HG03520 (cell line): Measurements from ENCODE around the gene SMYD3.
"Not testable (repeated sequence)": the region's sequence is repeated elsewhere in the genome, so short reads cannot be mapped to it uniquely, and the experiment has no call there.

ENCODE experiments used
- ATAC-seq: cut with Tn5 transposase; IDR thresholded peaks from one replicate; pipeline ENCODE4 v1.9.1; 2021; ENCODE audit warnings: mild to moderate bottlenecking, moderate library complexity; ENCODE audit not compliant: unreplicated experiment

Gene SMYD3

DNA sequence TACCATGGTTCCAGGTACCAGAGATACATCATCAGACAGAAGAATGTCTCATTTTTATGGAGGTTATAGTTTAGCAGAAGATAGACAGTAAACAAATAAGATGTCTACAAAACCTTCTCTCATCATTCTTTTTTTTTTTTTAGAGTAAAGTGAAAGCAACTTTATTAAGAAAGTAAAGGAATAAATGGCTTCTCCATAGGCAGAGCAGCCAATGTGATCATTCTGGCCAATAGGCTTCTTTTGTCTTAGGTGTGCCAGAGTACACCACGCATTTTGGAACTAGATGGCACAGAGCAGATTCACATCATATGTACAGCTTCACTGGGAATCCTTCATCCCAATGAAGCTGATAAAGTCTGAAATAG is 428.2 kb downstream of the SMYD3 start:
- no peak for ATAC-seq

DNA sequence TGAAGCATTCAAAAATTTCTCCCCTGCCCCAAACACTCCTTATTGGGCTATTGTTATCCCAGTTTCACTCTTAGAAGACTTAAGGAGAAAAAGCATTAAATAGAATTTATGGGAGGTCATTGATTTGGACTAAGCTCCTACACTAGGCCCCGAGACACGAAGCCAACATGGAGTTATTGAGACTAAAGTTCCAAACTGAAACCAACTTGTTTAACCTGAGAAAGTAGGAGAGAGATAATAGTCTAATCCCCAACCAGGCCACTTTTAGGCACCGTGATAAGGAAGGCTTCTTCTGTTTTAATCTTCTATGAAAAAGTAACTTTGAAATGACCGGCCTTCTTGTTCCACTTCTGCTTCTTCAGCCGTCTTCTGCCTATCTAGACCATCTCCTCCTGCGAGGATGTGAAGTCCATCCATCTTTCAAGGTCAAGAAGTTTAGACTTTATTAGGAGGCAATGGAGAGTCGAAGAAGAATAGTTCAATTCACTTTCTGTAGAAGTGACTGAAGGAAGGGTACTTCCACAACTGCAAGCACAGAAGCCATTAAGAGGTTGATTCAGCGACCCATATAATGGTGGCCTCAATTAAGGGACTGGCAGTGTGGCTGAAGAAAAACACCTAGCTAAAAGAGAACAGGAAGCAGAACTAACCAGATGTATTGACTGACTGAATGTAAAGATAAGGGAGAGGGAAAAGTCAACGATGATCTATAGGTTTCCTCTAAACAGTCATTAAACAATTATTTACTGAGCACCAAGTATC is 428.8 kb downstream of the SMYD3 start:
- ATAC-seq, result no peak

DNA sequence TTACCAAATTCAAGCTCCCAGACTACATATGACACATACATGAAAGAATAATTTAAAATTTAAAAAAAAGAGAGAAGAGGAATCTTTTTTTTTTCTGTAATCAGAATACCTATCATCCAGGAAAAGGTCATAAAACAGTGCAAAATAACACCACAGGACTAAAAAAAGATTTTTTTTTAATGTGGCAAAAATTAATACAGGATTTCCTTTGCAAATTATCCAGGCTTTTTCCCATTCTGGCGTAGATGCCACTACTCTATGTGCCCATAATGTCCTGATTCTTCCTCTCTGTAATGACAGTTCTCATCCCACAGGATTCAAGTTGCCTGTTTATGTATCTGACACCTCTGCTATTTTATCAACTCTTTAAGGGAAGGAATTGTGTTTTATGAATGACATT is 429.6 kb downstream of the SMYD3 start:
- ATAC-seq, result no peak

DNA sequence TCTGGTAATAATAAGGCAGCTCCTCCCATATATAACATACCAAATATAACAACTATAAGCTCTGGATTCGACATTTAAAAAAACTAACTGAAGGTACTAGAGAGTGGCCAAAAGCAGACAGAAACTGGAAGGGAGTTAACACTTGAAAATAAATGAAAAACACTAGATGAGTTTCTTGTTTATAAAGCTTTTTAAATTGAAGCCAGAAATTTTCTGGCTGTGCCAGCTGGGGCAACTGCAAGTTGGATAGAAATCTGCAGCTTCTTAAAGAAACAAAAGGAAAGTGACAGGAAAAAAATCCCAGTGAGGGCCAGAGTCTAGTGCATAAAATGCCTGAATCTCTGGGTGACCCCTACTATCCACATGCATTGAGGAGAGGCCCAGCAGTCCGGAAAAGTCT is 432.7 kb downstream of the SMYD3 start:
- ATAC-seq, result no peak

DNA sequence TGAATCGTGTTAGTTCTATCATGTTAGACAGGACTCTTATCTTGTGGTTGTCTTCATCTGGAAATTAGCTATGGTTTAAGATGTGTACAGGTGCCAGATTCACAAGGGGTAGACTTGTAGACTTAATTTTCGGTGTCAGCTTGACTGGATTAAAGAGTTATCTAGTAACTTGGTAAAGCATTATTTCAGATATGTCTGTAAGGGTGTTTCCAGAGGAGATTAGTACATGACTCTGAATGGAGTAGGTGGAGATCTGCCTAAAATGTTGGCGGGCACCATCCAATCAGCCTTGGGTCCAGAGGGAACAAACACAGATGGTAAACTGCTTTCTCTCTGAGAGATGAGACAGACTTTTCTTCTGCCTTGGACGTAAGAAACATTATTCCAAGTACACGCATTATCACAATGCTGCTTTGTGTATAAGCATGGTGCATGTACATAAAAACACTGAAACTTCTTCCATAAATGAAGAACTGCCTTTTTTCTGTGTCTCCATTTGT is 434.6 kb downstream of the SMYD3 start:
- no peak for ATAC-seq

DNA sequence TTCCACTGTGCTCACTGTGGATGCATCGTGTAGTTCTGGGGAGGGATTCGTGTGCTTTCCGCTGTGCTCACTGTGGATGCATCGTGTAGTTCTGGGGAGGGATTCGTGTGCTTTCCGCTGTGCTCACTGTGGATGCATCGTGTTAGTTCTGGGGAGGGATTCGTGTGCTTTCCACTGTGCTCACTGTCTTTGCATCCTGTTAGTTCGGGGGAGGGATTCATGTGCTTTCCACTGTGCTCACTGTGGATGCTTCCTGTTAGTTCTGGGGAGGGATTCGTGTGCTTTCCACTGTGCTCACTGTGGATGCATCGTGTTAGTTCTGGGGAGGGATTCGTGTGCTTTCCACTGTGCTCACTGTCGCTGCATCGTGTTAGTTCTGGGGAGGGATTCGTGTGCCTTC is 435.1 kb downstream of the SMYD3 start:
- not testable (repeated sequence) for ATAC-seq

DNA sequence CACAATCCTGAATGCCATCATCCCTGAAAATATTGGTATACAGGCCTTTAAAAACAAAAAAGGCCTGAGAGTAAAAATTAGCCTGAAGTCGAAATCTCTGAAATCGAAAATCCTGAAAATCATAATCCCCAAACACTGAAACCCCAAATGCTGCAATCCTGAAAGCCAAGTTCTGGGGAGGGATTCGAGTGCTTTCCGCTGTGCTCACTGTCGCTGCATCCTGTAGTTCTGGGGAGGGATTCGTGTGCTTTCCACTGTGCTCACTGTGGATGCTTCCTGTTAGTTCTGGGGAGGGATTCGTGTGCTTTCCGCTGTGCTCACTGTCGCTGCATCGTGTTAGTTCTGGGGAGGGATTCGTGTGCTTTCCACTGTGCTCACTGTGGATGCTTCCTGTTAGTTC is 435.5 kb downstream of the SMYD3 start:
- ATAC-seq, result not testable (repeated sequence)

DNA sequence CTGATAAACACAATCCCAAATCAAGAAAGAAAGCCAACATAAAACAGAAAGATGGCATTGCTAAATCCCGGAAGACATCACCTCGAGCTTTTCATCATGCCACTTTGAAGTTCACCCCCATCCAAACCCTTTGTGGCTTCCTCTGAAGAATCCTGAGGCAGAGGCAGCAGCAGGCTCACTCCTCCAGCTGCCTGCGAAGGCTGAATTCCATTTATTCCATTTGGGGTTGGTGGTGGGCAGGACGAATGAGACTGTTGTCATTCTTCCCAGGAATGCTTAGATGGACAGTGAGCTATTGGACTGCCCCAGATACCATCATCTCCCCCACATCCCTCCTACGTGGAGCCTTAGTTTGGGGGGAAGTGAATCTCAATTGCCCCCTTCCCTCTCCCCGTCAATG is 437.5 kb downstream of the SMYD3 start:
- ATAC-seq, result no peak

DNA sequence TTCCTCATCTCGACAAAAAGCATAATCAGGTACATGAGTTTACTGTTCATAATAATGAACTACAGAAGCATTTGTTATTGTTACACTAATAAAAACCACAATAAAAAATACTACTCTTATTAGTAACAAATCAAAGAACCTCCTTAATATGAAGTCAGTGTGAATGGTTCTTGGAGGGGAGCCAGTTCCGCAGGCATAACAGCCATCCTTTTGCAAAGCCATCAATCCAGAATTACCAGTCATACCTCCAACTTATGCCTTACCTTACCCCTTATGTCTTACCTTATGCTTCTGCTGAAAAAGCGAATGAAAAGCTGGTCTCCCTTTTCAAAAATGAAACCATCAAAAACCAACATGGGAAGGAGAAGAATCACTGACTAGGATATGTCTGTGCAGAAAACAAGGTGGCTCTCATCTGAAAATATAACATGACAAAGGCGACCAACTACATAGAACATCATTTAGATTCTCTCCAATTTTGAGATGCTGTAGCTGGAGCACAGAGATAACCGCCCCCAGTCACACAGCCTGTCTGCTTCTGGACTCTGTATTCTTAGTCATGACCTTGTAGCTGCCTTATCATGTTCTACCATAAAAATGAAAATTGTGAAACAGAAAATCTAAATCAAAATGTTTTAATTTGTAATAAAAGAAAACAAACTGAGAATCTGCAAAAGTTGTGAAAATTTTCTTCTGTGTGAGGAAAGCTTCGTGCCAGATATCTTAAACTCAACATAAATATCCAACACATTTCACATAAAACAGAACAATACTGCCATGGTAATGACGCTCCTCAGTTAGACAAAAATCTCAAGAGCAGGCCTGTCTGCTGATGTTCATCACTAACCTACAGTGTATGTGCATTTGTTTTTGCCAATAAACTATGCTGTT is 438.2 kb downstream of the SMYD3 start:
- ATAC-seq, result no peak

DNA sequence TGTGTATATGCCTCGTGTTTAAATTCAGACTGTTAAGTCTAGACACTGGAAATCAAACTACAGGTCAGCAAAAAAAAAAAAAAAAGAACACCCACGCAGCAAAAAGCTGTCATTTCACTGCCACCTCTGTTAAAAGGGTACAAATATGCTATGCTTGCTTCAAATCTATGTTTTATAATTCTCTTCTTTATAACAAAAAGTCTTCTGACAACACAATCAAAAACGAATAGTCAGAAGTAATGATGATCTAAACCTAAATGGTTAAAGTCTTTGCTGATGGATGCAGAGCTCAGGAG is 438.9 kb downstream of the SMYD3 start:
- ATAC-seq, result no peak

DNA sequence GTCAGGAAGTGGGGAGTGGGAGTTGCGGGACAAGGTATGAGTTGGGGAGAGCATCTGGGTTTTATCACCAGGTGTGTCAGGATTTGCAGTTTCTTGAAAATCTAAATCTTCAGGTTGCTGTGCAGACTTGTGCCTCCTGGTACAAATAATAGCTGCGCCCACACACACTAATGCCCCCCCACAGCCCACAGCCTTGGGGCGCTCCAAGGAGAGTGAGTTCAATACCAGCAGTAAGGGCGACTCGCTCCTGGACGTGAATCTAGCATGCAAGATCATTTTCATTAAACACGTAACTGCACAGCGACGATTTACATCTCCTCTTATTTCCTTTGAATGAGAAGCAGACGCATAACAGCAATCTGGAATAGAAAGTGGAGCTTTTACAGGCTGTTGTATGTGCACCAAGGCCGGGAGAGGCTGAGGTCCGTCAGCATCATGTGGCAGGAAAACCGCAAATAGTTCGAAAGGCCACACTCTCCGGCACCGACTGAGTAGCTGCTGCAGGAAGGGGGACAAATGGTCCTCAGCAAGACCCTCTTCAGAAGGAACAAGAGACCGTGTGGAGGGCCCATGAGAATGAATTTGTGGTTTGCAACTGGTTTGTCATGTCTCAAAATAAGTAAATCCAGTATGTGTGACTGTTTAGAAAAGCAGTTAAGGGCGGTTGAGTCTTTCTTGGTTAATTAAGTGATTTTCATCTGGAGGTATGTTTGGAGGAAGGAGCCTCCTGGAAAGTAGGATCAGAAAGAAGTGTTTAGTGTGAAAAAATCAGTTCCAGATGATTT is 439.5 kb downstream of the SMYD3 start:
- no peak for ATAC-seq

DNA sequence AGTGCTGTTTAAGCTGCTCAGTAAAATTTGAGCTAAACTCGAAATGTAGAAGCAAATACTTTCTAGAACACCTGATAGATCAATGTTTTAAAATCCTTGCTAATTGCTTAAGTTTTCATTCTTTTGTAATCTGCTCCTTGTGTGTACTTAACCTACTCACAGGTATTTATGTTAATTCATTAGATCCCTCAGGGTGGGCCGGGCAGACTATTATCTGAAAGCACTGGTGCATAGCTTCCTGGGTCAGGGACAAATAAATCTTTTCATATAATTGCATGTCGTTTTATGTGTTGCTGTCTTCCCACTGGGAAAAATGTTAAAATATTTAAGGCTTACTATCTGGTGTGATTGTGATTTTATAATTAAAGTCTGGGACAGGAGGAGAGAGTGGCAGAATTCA is 440.5 kb downstream of the SMYD3 start:
- ATAC-seq, result no peak

DNA sequence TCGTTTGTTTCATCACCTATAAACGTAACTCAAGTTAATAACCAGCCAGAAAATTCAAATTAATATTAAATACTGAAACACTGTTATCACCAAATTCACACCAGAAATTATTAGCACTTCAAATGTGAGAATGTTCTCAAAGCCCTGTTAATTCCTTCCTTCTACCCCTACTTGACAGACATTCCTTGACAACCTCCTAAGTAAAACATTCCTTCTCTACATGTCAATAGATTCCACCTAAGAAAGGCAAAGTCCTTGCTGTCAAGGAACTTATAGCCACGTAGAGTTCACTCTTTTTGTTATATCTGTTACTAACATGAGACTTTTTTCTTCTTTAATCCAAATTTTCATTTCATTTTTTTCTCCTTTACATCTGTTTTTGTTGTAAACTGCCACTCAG is 441.5 kb downstream of the SMYD3 start:
- ATAC-seq, result no peak

DNA sequence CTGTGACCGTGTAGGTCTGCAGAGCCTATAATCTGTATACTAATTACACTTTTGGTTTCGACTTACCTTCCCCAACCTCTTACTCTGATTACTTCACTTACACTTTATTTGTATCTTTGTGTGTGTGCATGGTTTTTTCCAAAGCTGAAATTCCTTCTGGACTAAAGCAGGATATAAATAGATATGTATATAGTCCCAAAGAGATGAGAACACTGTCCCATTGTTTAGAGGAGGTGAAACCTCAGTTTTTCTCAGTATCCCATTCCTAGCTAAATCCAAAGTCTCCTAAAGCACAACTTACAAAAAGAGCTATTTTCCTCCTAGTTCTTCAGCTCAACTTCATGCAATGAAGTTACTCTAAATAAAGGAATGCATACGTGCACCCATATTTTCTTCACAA is 442.2 kb downstream of the SMYD3 start:
- no peak for ATAC-seq

DNA sequence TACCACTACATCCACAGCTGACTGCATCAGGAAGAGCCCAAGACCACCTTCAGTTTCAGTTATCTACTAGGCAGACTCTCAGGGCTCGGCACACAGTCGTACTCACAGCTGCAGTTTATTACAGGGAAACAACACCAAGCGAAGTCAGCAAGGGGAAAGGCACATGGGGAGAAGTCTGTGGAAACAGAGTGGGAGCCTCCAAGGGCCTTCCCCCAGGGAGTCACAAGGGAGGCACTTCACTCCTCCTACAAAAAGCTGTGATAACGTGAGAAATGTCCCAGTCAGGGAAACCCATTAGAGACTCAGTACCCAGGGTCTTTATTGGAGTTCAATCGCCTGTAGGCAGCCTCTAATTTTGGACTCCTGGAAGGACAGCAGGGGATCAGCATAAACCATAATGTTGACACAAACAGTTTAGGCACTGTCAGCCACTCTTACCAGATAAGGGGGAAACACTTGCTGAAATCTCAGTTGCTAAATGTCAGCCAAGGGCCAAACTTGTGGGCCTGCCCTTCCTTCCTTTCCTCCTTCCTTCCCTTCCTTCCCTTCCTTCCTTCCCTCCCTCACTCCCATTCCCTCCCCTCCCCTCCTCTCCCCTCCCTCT is 444.0 kb downstream of the SMYD3 start:
- no peak for ATAC-seq

DNA sequence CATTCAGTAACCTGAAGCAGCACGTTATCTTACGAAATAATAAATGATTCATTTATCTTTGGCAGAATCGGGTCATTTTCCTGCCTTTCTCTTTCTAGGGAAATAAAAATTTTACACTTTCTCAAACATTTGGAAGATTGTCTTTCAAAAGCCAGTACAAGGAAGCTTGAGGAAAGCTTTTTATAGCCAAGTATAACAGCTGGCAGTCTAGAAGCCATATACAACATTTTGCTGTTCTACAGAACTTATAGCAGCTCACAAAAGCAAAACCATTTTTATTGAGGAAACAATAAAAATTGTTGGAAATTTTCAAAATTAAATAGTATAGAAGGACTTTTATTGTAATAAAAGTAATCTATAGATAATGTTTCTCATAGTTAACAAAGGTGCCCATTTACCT is 448.6 kb downstream of the SMYD3 start:
- ATAC-seq, result no peak

DNA sequence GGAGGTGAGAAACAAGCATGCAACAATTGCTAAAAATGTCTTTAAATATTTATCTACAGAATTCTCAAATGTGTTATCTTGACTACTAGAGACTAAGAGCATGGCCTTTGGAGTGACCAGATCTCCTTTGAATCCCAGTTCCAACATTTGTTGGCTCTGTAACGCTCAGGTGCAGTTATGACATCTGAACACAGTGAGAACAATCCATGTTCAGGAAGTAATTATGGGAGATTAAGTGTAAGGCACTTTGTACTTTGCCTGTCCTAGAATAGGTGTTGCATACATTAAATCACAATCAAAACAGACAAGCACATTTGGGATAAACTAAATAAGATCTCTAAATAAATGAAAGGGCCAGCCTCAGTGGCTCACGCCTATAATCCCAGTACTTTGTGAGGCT is 454.5 kb downstream of the SMYD3 start:
- ATAC-seq, result no peak

DNA sequence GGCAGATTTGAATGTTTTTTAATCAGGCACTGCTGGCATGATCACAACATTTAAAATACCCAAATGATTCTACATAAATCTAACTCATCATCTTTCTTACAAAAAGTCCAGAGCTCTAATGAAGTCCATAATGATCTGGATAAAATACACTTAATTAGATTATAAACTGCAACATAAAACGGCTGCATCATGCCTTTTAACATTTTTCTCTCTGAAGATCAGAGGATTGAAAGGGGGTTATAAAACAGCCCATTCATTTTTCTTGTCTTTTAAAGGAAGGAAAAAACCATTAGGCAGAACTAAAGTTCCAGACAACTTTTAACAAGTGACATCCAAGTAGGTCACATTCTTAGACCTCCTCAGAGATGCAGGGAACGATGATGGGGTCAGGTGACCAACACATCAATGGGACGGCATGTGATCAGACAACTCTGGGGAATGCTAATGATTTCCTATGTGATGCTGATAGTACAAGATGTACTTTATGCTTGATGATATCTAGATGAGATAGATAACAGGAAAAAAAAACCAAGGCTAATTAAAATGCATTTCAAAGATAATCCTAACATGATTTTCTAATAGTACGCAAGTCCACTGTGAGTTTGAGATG is 455.1 kb downstream of the SMYD3 start:
- ATAC-seq, result no peak

DNA sequence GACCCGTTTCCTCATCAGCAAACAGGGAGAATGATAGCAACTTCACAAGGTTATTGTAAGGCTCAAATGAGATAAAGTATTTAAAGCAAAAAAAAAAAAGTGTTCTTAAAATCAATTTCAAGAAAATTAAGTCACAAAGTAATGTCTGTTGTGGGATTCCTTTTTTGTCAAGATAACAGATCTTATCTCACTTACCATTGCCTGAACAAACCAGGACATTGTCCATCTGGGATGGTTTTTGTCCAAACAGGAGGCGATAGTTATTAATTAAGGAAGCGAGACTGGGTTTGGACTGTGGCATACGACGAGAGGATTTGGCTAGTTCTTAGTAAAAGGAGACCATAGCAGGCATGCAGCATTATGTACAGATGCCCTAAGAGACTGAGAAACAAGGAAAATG is 458.4 kb downstream of the SMYD3 start:
- ATAC-seq, result no peak

DNA sequence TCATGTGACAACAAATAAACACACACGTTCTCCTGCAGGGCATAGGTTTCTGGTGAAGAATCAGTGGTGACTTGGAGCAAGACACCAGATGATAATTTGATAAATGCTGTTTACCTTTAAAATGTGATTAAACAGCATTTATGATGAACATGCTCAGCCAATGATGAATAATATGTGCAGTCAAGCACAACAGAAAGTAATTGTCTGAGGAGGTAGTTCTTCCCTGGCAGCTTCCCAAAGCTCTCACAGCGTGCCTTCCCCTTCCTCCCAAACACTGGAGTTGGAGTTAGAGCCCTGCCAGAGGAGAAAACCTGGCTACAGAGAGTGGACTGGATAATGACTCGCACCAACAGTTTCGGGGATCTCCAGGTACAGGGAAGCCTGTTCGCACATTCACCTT is 463.5 kb downstream of the SMYD3 start:
- no peak for ATAC-seq

DNA sequence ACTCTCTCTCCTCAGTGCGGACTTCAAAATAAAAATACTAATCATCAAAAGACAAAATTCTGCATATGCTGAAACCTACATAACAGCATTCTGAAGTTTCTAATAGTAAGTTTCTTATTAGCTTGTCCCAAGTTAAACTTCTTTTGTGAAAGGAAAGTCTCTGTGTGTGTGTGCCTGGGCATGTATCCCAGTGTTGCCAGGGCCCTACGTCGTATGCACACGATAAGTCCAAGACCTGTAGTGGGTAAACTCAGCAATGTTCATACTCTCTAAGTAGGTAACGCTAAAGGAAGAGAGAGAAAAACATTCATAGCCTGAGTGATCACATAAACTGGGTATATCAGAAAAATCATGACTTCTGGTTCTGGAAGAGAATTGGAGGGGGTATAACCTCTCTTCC is 465.7 kb downstream of the SMYD3 start:
- ATAC-seq, result no peak
